D341Med (cell line): Measurements from ENCODE around the gene SLC35A3.
"Not testable (repeated sequence)": the region's sequence is repeated elsewhere in the genome, so short reads cannot be mapped to it uniquely, and the experiment has no call there.

Experiments
- DNase-seq: peaks from one replicate; pipeline ENCODE4 v3.0.0; 2012; ENCODE audit warnings: low spot score

Gene SLC35A3

GRCh38 chr1:99972066-99972465, 2.3 kb downstream of the SLC35A3 start:
- DNase-seq: not testable (repeated sequence)

DNA sequence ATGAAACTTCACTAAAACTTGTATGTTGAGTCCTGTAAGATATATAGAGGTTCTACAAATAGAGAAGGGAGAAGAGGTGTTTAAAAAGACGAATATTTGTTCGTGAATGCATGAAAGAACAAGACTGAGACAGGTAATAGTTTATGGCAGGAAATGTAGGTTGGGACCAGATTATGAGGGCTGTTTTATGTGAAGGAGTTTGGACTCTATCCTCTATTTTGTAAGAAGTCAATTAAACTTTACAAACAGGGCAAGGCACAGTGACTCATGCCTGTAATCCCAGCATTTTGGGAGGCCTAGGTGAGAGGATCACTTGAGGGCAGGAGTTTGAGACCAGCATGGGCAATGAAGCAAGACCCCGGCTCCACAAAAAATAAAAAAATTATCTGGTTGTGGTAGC, 5.7 kb downstream of the SLC35A3 start:
- no peak for DNase-seq

- not testable (repeated sequence) for DNase-seq
These were observed 7.5 kb downstream of the SLC35A3 start for GRCh38 chr1:99977326-99977725.

DNA sequence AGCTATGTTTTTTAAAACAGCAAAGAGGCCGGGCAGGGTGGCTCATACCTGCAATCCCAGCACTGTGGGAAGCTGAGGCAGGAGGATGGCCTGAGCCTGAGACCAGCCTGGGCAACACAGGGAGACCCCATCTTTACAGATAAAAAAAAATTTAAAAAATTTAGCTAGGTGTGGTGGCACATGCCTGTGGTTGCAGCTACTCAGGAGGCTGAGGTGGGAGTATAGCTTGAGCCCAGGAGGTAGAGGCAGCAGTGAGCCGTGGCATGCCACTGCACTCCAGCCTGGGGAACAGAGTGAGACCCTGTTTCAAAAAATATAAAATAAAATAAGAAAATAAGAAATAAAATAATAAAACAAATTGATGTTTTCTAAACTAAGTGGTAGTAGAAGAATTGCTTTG, 8.4 kb downstream of the SLC35A3 start:
- DNase-seq: no peak

DNA sequence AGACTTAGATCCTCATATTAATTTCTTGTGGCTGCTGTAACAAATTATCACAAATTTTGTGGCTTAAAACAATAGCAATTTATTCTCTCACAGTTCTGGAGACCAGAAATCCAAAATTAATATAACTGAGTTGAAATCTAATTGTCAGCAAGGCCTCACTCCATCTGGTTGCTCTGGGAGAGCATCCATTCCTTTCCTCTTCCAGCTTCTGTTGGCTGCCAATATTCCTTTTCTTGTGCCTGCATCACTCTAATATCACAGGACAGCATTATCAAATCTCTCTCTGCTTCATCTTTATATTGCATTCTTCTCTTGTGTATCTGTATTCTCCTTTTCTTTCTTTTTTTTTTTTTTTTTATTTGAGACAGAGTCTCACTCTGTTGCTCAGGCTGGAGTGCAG, 9.3 kb downstream of the SLC35A3 start:
- DNase-seq: no peak

GRCh38 chr1:99980928-99981327, 11.1 kb downstream of the SLC35A3 start:
- DNase-seq: no peak

DNA sequence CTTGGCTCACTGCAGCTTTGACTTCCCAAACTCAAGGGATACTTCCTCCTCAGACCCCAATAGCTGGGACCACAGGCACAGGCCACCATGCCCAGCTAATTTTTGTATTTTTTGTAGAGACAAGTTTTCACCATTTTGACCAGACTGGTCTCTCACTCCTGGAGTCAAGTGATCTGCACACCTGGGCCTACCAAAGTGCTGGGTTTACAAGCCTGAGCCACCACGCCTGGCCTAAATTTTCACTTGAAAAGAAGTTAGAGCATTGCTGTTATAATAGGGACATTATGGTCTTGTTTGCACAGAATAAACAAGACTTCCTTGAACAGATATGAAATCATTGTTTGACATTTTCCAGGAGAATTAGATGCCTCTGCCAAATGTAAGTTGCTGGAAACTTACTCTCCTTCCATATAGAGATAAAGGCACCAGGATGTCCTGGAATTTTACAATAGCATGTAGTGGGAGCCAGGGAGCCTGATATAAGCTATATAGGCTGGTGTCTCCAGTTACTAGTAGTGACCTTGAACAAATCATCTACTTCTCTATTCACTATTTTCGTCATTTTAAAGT, 16.9 kb downstream of the SLC35A3 start:
- DNase-seq: no peak

- no peak for DNase-seq
These were observed 18.5 kb downstream of the SLC35A3 start for GRCh38 chr1:99988210-99988765.

- no peak for DNase-seq
These were observed 22.4 kb downstream of the SLC35A3 start for GRCh38 chr1:99992044-99992722.

GRCh38 chr1:99992760-99993467, 23.1 kb downstream of the SLC35A3 start:
- DNase-seq: no peak

DNA sequence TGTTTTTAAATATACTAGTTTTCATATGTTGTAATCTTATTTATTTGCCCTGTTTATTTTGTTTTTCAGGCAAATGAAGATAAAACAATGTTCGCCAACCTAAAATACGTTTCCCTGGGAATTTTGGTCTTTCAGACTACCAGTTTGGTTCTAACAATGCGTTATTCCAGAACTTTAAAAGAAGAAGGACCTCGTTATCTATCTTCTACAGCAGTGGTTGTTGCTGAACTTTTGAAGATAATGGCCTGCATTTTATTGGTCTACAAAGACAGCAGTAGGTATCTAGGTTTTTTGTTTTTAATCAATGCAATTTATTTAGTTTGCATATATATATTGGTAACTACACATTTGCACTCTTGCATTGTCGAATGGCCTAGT, 23.7 kb downstream of the SLC35A3 start:
- DNase-seq: no peak

DNA sequence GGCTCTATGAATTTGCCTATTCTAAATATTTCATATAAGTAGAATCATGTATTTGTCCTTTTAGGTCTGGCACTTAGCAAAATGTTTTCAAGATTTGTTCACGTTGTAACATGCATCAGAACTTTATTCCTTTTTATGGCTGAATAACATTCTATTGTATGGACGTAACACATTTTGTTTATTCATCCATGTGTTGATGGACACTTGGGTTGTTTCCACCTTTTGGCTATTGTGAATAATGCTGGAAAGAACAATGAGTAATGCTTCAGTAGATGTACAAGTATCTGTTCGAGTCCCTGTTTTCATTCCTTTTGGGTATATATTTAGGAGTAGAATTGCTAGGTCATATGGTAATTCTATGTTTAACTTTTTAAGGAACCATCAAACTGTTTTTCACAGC, 24.7 kb downstream of the SLC35A3 start:
- no peak for DNase-seq

DNA sequence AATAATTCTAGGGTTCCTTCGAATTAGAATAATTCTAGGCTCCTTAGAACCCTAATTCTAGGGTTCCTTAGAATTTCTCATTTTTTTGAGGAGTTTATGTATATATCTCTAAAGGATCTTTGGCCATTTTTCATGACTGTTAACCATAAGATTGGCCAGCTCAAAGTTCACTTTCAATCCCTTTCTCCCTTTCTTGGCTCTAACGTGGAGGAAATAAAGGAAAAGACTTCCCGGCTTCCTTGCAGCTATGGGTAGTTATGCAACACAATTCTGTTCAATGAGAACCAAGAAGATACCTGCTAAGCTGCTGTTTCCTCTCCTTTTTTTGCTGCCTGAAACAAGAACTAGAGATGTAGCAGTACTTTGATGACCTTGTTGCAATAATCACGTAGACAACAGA, 27.2 kb downstream of the SLC35A3 start:
- no peak for DNase-seq

GRCh38 chr1:100001462-100001861, 31.7 kb downstream of the SLC35A3 start:
- DNase-seq: no peak

- no peak for DNase-seq
These were observed 35.6 kb downstream of the SLC35A3 start for GRCh38 chr1:100005424-100005823.

DNA sequence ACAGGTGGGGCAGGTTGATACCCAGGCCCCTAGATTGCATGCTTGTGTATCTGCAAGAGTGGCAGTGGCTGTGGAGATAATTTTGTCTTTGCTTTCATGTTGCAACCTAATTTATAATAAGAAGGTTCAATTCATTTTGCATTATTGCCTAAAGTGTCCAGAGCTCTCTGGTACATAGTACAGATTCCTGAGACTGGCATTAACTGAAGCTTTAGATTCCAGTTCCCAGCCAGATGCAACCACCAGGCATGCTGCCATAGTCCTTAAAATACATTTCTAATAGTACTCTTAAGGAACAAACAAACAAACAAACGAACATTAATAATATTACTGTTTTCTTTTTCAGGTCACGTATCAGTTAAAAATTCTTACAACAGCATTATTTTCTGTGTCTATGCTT, 36.9 kb downstream of the SLC35A3 start:
- DNase-seq: no peak

DNA sequence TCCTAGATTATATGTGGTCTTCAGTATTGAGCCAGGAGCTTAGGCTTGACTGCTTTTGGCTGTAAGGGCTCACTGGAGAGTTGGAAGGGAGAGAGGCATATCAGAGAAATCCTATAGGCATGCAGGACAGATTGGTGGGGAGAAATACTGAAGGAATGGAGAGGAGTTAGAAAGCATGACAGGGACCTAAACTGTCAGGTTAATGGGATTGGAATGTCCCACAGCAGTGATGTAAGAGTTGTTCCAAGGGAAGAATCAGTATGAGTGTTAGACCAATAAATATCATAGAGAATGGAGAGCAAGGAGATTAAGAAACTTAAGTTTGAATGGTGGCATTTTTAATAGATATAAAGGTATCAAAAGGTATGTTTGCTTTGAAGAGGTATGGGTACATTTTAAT, 39.7 kb downstream of the SLC35A3 start:
- DNase-seq: no peak

- no peak for DNase-seq
These were observed 41.0 kb downstream of the SLC35A3 start for GRCh38 chr1:100010804-100011203.

- DNase-seq: no peak
These were observed 49.4 kb downstream of the SLC35A3 start for GRCh38 chr1:100019220-100019619.

DNA sequence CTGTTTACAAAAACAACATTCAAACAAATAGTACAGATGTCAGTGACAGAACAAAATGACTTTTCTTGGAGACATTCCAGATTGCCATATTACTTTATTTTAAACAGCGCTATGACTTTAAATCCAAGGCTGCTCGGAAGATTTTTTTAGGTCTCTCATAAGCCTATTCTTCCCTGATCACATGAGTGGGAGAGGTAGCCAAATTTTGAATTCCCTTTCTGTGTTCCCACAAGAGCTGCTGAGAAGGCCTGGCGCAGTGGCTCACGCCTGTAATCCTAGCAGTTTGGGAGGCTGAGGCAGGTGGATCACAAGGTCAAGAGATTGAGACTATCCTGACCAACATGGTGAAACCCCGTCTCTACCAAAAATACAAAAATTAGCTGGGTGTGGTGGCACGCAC, 53.7 kb downstream of the SLC35A3 start:
- DNase-seq: no peak

DNA sequence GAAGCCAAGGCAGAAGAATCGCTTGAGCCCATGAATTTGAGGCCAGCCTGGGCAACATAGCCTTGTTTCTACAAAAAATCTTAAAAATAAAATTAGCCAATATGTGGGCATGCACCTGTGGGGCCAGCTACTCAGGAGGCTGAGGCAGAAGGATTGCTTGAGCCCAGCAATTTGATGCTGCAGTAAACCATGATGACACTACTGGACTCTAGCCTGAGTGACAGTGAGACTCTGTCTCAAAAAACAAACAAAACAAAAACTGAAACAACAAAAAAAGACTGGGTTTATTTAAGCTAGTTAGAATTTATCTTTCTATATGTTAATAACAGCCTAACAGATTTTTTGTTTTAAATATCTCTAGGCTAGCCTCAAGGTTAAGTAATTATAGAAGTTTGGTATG, 57.4 kb downstream of the SLC35A3 start:
- no peak for DNase-seq

DNA sequence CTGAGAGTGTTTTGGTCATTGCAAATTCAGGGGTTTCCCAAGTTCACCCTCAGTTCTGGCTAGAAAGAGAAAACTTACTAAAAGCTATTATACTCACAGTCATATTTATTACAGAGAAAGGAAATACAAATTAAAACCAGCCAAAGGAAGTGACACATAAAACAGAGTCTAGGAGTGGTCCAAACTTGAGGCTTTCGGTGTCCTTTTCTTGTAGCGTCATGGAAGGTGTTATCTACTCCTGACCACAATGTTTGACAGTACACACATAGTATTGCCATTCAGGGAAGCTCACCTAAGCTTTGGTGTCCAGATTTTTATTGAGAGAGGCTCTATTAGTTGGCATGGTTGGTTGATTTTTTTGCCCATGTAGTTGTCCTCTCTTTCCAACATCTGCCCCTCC, 59.0 kb downstream of the SLC35A3 start:
- no peak for DNase-seq

DNA sequence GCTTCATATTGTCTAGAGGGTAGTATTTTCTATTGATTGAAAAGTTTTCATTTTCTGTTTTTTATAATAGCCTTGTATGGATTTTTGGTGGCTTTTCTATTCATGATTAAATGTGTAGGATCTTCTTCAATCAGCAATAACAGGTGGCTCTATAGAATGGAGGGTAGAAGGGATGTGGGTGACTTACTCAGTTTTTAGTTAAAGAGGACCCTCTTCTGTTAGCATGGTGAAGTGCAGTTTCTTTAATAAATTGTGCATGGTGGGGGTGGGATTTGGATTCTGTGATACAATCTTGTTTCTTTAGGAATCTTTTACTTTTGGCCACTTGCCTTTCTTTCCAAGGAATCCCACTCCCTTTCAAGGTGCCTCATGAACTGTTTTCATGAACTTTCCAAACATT, 64.7 kb downstream of the SLC35A3 start:
- peak; percentile 50 for DNase-seq
